ENCODE measurements around the gene LYRM2. TPM values are rescaled to one million over a fixed set of nuclear protein-coding genes. Genes with fewer than 3 reads are reported as not detected.

Gene LYRM2
- total RNA-seq, 1 experiment from 2014 or later = 26.3 TPM

GRCh38 chr6:89685311-89685710, 46.8 kb upstream of the LYRM2 start:
- H3K9ac ChIP-seq (ENCODE audit: low read length) = no peak overlapping the region
- RAD21 ChIA-PET (ENCODE audit: low non-redundant PET in 1 of 2, low total read pairs in 2 of 2, uncharacterized antibody in 2 of 2, unreplicated experiment in 2 of 2) = interaction anchor here in 1 of 2 experiments (0.6 kb wide), 1 partner anchor 160 kb away, joined by 4 read pairs; no protein-coding TSS in a partner anchor
- no peaks in the 10 kb centered on the region for H3K4me1 ChIP-seq (ENCODE audit: control insufficient read depth in 1 of 2, insufficient read depth in 2 of 2, low read length in 2 of 2)
- H3K4me3 ChIP-seq (replicated peaks in 1 of 2; ENCODE audit: low read depth in 1 of 2, low read length in 2 of 2) = no peak overlapping the region
- no peak overlapping the region for H3K27ac ChIP-seq (ENCODE audit: low read depth, low read length)
- no peaks in the 10 kb centered on the region for H3K9me2 ChIP-seq (ENCODE audit: insufficient read depth)
- H2AFZ ChIP-seq (ENCODE audit: low read depth, low read length, poor library complexity, severe bottlenecking) = no peak overlapping the region
- no peaks in the 10 kb centered on the region for H4K20me1 ChIP-seq (ENCODE audit: insufficient read depth)
- no peaks in the 10 kb centered on the region for H3K27me3 ChIP-seq (ENCODE audit: insufficient read depth, low read length)
- CTCF ChIA-PET = no interaction called here
- H3K9me3 ChIP-seq (ENCODE audit: control insufficient read depth in 1 of 2, insufficient read depth in 1 of 2, low read depth in 1 of 2, low read length in 2 of 2) = no peaks in the 10 kb centered on the region
- POLR2A ChIA-PET = no interaction called here
- no peak for TF ChIP-seq POLR2A (IDR thresholded peaks at IDR 0.05; ENCODE audit: borderline replicate concordance, extremely low read depth, insufficient read depth, insufficient read length)
- H3K36me3 ChIP-seq (ENCODE audit: control insufficient read depth in 1 of 2, insufficient read depth in 2 of 2, low read length in 2 of 2) = peaks cover 54 to 82% of the 10 kb centered on the region in 2 experiments
- DNase-seq (ENCODE audit: low read depth, low spot score) = no peak
- H3K79me2 ChIP-seq (ENCODE audit: insufficient read depth, low read length) = no peaks in the 10 kb centered on the region; the same call in 1 of the 2 replicates
- no peak for ATAC-seq
- no peak overlapping the region for H3K4me2 ChIP-seq (ENCODE audit: low read length)
- intact Hi-C loops (cut with micrococcal nuclease) = no loop called here
- no TSS peak for BruUV-seq (replicated peaks)

GRCh38 chr6:89682991-89683390, 44.4 kb upstream of the LYRM2 start:
- ATAC-seq = no peak
- intact Hi-C loops (cut with micrococcal nuclease) = no loop called here
- Histone ChIP-seq H3K4me2 (ENCODE audit: low read length) (no peak overlapping the region), H3K9me3 (ENCODE audit: control insufficient read depth in 1 of 2, insufficient read depth in 1 of 2, low read depth in 1 of 2, low read length in 2 of 2) (no peaks in the 10 kb centered on the region), H4K20me1 (ENCODE audit: insufficient read depth) (0 out of 2 replicates have a peak, but pooled peaks cover 3% of the 10 kb centered on the region), H3K36me3 (ENCODE audit: control insufficient read depth in 1 of 2, insufficient read depth in 2 of 2, low read length in 2 of 2) (peaks cover 65 to 83% of the 10 kb centered on the region in 2 experiments), H2AFZ (ENCODE audit: low read depth, low read length, poor library complexity, severe bottlenecking) (no peak overlapping the region), H3K79me2 (ENCODE audit: insufficient read depth, low read length) (no peaks in the 10 kb centered on the region; the same call in 1 of the 2 replicates), H3K4me3 (replicated peaks in 1 of 2; ENCODE audit: low read depth in 1 of 2, low read length in 2 of 2) (no peak overlapping the region), H3K9ac (ENCODE audit: low read length) (no peak overlapping the region), H3K9me2 (ENCODE audit: insufficient read depth) (no peaks in the 10 kb centered on the region), H3K4me1 (ENCODE audit: control insufficient read depth in 1 of 2, insufficient read depth in 2 of 2, low read length in 2 of 2) (no peaks in the 10 kb centered on the region), H3K27ac (ENCODE audit: low read depth, low read length) (no peak overlapping the region), H3K27me3 (ENCODE audit: insufficient read depth, low read length) (no peaks in the 10 kb centered on the region)
- no peak for TF ChIP-seq SP1 (IDR thresholded peaks at IDR 0.05; ENCODE audit: low read depth)
- no peak for TF ChIP-seq YY1 (IDR thresholded peaks at IDR 0.05; ENCODE audit: extremely low read depth, insufficient replicate concordance, low read depth, low read length)
- TF ChIP-seq ELF1 (IDR thresholded peaks at IDR 0.05; ENCODE audit: borderline replicate concordance, low read depth) = no peak
- no peak for TF ChIP-seq MAX (IDR thresholded peaks at IDR 0.05)
- no peak for TF ChIP-seq EGR1 (IDR thresholded peaks at IDR 0.05; ENCODE audit: low read depth)
- no peak for TF ChIP-seq POLR2A (IDR thresholded peaks at IDR 0.05; ENCODE audit: borderline replicate concordance, extremely low read depth, insufficient read depth, insufficient read length)
- no peak for TF ChIP-seq SRF (IDR thresholded peaks at IDR 0.05; ENCODE audit: low read depth)
- no peak for TF ChIP-seq TCF7L2 (IDR thresholded peaks at IDR 0.05; ENCODE audit: borderline replicate concordance, extremely low read depth, insufficient read depth, insufficient read length)
- TF ChIP-seq REST (IDR thresholded peaks at IDR 0.05; ENCODE audit: low read depth) = no peak
- no peak for TF ChIP-seq EZH2 (IDR thresholded peaks at IDR 0.05)
- no peak for TF ChIP-seq ZNF274 (IDR thresholded peaks at IDR 0.05; ENCODE audit: low read depth, low read length)
- no peak for DNase-seq (ENCODE audit: low read depth, low spot score)
- ChIA-PET RAD21 (ENCODE audit: low non-redundant PET in 1 of 2, low total read pairs in 2 of 2, uncharacterized antibody in 2 of 2, unreplicated experiment in 2 of 2) (no interaction called here), CTCF (no interaction called here), POLR2A (no interaction called here)
- no TSS peak for BruUV-seq (replicated peaks)

Measured in HCT116 (cell line).